HUDEP-2 (cell line): ENCODE data around the gene EIF4A3.
"Not testable (repeated sequence)": the region's sequence is repeated elsewhere in the genome, so short reads cannot be mapped to it uniquely, and the experiment has no call there.

Source experiments
- DNase-seq, 76 experiments: peaks; one replicate each; lab custom pipeline; 2025; ENCODE audit not compliant: unreplicated experiment in 76 of 76; lab: John Stamatoyannopoulos, UW

EIF4A3 gene

DNA sequence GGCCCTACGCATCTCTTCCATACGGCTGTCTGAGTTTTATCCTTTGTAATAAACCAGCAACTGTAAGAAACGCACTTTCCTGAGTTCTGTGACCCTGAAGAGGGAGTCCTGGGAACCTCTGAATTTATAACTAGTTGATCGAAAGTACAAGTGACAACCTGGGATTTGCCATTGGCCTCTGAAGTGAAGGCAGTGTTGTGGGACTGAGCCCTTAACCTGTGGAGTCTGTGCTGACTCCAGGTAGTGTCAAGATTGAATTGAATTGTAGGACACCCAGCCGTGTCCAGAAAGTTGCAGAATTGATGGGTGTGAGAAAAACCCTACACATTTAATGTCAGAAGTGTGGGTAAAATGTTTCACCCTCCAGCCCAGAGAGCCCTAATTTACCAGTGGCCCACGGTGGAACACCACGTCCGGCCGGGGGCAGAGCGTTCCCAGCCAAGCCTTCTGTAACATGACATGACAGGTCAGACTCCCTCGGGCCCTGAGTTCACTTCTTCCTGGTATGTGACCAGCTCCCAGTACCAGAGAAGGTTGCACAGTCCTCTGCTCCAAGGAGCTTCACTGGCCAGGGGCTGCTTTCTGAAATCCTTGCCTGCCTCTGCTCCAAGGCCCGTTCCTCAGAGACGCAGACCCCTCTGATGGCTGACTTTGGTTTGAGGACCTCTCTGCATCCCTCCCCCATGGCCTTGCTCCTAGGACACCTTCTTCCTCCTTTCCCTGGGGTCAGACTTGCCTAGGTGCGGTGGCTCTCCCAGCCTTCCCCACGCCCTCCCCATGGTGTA is 44.1 kb downstream of the EIF4A3 start:
- DNase-seq: no peak

DNA sequence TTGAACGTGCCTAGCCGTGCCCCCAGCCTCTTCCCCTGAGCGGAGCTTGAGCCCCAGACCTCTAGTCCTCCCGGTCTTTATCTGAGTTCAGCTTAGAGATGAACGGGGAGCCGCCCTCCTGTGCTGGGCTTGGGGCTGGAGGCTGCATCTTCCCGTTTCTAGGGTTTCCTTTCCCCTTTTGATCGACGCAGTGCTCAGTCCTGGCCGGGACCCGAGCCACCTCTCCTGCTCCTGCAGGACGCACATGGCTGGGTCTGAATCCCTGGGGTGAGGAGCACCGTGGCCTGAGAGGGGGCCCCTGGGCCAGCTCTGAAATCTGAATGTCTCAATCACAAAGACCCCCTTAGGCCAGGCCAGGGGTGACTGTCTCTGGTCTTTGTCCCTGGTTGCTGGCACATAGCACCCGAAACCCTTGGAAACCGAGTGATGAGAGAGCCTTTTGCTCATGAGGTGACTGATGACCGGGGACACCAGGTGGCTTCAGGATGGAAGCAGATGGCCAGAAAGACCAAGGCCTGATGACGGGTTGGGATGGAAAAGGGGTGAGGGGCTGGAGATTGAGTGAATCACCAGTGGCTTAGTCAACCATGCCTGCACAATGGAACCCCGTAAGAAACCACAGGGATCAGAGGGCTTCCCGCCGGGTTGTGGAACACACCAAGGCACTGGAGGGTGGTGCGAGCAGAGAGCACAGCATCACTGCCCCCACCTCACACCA is 44.8 kb downstream of the EIF4A3 start:
- peak in 21 of 76 experiments; percentile 10 to 44 (median 22) for DNase-seq

DNA sequence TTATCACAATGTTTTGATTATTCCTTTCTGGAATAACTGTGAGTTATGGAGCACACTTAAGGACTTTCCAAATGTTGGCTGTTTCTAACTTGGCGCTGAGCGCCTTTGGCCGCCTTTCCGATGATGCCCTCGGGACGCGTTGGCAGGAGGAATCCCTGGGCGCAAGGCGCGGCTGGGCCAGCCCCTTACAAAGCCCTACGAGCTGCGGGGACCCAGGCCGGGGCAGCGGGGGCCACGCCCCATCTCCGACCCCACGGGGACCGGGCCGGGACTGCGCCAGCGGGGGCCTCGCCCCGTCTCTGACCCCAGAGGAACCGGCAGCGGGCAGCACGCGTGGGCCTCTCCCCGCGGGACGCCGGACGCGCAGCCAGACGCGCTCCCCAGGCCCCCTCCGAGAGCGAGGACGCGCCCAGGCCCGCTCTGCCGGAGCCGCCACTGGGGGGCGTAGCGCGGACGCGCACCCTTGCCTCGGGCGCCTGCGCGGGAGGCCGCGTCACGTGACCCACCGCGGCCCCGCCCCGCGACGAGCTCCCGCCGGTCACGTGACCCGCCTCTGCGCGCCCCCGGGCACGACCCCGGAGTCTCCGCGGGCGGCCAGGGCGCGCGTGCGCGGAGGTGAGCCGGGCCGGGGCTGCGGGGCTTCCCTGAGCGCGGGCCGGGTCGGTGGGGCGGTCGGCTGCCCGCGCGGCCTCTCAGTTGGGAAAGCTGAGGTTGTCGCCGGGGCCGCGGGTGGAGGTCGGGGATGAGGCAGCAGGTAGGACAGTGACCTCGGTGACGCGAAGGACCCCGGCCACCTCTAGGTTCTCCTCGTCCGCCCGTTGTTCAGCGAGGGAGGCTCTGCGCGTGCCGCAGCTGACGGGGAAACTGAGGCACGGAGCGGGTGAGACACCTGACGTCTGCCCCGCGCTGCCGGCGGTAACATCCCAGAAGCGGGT is 45.6 kb downstream of the EIF4A3 start, which contains the start of gene GAA:
TSS of gene GAA (plus strand) at position 571 of the 935 bp plus-strand sequence. CDS start 3,006 bp downstream, outside the sequence.
- peak in 69 of 76 experiments; percentile 11 to 85 (median 66) for DNase-seq

GRCh38 chr17:80100035-80100323 is 46.9 kb downstream of the EIF4A3 start:
- DNase-seq: no peak

DNA sequence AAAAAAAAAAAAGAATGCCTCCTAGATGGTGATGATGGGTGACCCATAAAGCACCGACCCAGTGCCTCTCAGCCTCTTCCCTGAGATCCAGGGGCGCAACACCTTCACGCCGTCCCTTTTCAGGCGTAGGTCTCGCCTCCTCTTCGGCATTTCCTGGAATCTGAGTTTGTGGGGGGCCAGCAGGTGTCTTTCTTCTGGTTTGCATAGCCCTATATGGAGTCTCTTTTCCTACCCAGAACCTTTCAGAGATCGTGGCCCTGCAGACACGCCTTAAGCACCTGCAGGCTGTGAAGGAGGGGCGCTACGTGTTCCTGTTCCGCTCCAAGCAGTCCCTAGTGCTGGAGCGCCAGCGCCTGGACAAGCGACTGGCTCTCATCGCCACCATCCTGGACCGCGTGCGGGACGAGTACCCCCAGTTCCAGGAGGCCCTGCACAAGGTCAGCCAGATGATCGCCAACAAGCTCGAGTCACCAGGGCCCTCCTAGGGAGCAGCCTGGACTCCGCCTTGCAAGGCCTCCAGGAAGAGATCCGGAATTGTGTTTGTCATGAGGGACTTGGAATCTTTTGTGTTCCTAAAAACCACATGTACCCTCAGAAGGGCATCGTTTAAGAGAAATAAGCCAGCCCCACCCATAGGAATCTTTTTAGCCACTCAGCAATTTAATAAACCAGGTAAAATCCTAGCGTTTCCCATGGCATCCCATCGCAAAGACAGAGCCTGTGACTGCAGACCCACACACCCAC is 47.5 kb downstream of the EIF4A3 start:
- no peak for DNase-seq

- no peak for DNase-seq
These were observed 48.9 kb downstream of the EIF4A3 start for GRCh38 chr17:80097844-80098691.

DNA sequence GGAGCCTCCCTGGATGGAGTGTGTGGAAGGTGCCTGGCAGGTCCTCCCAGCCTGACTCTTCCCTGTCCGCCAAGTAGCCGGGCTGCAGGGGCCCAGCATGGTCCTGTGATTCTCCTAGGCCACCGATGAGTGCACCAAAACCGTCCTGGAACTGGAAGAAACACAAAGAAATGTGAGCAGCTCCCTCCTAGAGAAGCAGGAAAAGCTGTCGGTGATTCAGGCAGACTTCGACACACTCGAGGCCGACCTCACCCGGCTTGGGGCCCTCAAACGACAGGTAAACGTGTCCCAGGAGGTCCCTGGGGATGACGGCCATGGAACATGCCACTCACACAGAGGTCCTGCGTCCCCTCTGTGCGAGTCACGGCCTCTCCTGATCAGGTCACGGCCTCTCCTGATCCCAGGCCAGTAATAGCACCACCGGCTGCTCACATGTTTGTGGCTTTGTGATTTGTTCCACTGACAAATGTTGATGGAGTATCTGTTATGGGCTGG is 49.8 kb downstream of the EIF4A3 start:
- DNase-seq: no peak

DNA sequence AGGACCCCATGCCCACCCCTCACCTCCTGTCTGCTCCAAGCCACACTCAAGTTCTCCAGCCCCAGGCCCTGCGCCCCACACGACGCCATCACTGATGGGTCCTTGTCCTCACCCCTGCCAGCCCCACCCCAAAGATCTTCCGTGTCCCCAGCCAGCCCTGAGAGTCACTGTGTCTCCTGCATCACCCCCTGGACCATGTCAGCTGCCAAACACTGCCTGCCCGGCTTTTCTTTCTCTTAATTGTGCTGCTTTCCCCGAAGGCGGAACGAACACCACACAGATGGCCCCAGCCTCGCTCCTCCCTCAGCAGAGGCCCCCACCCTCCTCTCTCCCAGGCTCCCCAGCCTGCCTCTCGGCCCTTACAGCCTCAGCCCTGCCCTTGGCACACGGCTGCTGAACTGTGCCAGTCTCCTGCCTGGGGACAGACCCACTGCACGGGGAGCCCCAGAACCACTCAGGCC is 50.3 kb downstream of the EIF4A3 start:
- no peak for DNase-seq

DNA sequence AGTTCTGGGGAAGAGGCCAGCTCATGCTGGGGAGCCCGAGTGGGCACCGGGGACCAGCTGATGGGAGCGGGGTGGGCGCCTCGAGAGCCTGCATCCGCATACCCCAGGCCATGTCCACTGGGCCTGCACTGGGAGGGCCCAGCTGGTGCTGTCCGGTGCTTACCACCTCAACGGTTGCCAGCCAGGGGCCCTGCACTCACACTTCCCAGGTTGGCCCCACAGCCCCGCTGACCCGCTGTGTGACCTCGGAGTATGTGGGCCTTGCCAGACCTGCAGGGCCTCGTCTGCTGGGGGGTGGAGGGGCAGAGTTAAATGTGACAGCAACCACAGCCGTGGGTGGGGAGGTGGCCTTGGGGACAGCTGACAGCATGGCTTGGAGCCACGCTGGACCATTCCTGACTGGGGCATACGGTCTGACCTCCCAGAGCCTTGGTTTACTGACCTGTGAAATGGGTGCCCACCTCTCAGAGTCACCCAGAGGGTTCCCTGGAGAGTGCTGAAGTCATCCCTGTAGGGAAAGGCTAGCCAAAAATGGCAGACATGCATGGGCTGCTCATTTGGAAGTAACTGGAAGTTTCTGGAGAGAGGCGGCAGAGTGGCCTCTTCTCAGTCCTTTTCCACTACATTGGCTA is 51.0 kb downstream of the EIF4A3 start:
- no peak for DNase-seq

DNA sequence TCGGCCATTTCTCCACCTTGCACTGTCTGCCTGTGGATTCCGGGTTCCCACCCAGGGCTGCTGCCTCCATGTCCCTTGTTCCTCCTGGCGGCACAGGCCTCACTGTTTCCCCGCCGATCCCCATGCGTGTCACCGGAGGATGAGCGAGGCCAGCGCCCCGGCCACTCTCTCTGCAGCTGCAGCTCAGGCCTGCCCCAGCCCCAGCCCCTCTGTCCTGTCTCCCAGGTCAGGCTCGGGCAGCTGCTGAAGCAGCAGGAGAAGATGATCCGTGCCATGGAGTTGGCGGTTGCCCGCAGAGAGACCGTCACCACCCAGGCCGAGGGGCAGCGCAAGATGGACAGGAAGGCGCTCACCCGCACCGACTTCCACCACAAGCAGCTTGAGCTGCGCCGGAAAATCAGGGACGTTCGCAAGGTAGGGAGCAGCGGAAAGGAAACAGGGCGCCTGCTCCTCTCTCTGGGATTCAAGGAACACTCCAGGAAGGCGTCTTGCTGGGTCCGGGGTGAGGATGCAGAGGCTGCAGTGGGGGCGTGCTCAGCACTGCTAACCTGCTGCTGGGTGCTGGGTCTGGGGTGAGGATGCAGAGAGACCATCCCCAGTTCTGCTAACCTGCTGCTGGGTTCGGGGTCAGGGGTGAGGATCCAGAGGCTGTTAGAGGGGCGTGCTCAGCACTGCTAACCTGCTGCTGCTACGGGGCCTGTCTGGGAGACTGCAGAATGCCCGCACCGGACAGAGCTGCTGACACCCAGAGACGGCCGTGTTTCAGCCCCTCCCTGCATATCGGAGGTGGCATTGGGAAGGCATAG is 51.7 kb downstream of the EIF4A3 start:
- no peak for DNase-seq

- no peak for DNase-seq
These were observed 54.0 kb downstream of the EIF4A3 start for GRCh38 chr17:80092959-80093358.

DNA sequence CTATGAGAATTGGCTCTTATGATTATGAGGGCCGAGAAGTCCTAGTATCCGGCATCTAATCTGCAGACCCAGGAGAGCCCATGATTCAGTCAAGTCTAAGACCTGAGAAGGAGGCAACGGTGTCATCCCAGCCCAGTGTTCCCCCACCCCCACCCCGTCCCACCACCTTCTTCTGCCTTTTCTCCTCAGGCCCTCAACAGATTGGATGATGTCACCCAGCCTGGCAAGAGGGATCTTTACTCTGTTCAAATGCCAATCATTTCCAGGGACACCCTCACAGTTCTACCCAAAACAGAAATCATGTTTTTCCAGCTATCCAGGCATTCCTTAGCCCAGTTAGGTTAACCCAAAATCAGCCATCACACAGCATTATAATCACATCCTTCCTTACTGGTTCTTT is 55.6 kb downstream of the EIF4A3 start:
- DNase-seq: no peak

- DNase-seq: not testable (repeated sequence)
These were observed 56.8 kb downstream of the EIF4A3 start for GRCh38 chr17:80090164-80090563.

DNA sequence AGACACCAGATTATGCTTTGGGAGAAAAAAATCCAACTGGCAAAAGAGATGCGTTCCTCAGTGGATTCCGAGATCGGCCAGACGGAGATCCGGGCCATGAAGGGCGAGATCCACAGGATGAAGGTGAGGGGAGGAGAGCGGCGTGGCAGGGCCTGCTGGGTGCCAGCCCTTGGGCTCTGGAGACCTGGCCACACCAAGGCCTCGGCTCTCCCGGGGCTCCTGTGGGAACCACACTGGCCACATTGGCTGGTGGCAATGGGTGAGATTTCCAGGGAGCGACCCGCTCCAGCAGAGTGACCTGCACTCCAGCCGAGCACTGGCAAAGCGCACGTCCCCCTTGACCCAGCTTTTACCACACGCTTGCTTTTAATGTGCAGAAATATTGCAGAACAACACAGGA is 57.2 kb downstream of the EIF4A3 start:
- DNase-seq: no peak

DNA sequence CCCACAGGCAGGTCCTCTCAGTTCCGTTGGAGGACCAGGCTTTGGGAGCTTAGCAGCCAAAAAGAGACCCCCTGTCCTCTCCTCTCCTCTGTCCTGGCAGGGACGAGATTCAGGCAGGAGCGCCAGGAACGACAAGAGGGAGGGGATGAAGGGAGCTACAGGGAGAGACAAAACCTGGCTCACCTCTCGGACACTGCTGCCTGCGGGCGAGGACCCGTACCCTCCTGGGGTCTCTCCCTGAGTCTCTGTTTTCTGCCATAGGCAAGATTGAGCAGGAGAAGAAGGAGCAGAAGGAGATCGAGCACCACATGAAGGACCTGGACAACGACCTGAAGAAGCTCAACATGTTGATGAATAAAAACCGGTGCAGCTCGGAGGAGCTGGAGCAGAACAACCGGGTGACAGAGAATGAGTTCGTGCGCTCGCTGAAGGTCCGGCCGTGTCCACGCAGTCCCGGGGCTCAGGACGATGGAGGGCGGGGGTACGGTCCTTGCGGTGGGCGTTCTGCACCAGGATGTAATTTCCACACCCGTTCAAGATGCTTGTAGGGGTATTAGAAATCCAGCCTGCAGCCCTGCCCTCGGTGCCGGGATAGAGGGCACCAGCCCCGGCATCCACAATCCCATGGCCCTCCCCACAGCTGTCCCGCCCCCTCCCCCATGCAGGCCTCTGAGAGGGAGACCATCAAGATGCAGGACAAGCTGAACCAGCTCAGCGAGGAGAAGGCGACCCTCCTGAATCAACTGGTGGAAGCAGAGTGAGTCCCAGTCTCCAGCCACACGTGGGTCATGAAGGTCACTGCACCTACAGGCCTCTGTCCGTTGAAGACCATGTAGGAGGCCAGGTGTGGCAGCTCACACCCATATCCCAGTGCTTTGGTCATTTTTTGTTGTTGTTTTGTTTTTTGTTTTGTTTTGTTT is 59.3 kb downstream of the EIF4A3 start:
- DNase-seq: no peak

DNA sequence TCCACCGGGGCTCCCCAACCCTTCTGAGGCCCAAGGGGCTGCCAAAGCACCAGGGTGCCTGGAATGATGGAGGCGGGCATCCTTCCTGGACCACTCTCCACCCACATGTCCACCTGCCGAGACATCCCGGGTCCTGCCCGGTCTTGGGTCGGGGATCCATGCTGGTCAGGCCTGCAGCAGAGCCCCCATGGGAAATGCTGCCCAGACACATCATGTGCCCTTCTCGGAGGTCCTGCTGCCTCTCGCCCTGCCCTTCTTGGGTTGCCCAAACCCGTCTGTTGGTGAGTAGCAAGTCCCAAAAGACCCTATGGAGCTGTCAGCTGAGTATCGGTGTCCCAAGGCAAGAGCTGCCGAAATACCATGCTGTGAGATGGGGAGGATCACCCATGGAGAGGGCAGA is 60.3 kb downstream of the EIF4A3 start:
- no peak for DNase-seq

- DNase-seq: no peak
These were observed 60.8 kb downstream of the EIF4A3 start for GRCh38 chr17:80086081-80086480.
